GM19463 (cell line): ENCODE data around the gene TTC21B.
"Not testable (repeated sequence)": the region's sequence is repeated elsewhere in the genome, so short reads cannot be mapped to it uniquely, and the experiment has no call there.

Experiments
- ATAC-seq: cut with Tn5 transposase; IDR thresholded peaks from one replicate; pipeline ENCODE4 v1.9.1; 2021; ENCODE audit warnings: mild to moderate bottlenecking, moderate library complexity; ENCODE audit not compliant: unreplicated experiment

TTC21B gene

GRCh38 chr2:165888171-165888570 lies 65.4 kb downstream of the TTC21B start:
- ATAC-seq, result no peak

- ATAC-seq, result no peak
Observed at GRCh38 chr2:165886487-165887146, 67.0 kb downstream of the TTC21B start.

DNA sequence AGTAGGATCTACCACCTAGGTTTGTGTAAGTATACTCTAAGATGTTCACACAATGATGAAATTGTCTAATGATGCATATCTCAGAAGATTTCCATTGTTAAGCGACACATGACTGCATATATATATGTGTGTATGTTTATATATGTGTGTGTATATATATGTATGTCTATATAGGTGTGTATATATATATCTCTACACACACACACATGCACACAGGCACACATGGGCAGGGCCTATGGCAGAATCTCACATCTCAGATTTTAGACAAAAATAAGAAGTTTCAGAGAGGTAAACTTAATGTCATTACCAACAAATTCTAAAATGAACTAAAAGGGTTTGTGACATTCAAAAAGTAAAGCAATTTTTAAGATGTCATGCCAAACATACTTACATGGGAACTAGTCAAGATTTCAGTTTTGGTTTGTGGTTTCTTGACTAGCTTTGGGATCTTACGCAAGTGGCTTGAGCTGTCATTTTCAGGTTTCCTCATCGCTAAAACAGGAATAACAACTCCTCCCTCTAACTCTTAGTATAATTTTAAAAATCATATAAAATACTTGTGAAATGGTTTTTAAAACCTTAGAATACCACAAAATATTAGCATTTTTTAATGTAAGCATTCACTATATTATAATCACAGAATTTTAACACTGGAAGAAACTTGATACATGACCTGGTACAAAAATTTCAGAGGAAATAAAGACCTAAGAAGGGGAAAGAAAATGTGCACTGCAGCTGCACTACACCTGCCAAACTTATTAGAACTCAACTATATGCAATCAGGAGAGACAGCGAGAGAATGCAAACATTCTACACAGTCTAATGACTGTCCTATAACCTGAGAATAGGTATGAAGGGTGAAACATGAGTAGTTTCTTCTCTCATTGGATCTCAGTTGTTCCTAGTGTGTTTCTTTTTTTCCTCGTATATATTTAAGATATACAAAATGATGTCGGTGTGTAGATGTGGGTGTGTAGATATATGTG lies 75.7 kb downstream of the TTC21B start:
- peak; percentile 66 for ATAC-seq

- no peak for ATAC-seq
Observed at GRCh38 chr2:165876712-165877111, 76.9 kb downstream of the TTC21B start.

DNA sequence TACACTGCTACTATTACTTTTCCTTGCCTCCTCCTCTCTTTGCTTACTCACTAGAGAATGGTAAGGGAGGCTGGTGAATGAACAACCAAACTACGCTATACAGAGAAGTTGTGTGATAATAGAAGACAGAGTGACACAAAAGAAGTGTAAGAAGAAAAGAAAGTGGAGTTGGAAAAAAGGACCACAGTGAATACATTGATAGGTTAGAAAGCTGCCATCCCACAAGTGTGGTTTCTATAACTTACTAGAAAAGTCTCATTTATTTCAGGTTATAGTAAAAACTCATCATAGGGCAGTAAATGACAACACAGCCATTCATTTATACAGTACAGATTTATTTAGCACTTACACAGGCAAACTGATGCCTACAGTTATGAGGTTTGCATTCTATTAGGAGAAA lies 77.3 kb downstream of the TTC21B start:
- ATAC-seq, result no peak

GRCh38 chr2:165874445-165875039 lies 79.0 kb downstream of the TTC21B start:
- ATAC-seq, result peak; percentile 77

GRCh38 chr2:165872101-165872791 lies 81.3 kb downstream of the TTC21B start:
- ATAC-seq, result no peak

DNA sequence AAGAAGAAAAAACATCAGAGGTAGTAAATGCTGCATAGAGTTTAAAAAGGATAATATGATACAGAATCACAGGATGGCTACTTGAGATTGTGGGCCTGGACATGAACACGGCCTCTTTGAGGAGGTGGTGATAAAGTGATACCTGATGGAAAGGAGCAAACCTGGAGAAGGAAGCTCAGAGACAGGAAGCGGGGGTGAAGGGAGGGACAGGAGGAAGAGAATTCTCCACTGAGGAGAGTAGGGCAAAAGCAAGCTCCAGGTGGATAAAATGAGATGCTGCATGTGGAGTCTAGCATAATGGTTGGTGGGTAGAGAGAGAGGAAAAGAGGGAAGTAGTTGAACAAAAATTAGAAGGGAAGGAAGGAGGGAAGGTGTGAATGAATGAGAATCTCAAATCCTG lies 82.6 kb downstream of the TTC21B start:
- ATAC-seq, result no peak

GRCh38 chr2:165870346-165870745 lies 83.2 kb downstream of the TTC21B start:
- no peak for ATAC-seq

GRCh38 chr2:165868211-165868610 lies 85.4 kb downstream of the TTC21B start:
- ATAC-seq, result no peak

DNA sequence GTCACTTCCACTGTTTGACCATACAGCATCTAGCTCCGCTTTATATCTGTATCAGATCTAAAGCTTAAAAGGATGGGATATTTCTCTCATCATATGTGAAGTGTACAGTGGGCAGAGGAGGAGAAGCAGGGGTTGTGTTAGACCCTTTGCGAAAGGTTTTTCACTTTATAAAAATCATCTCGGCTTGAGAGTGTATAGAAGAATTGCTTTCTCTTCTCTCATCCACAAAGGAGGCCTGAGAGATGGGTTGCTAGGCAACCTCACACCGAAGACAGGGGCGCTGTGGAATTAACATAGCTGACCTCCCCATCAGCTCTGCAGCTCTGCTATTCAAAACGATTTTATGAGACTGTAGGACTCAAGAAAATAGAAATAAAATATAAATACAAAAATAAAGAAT lies 89.3 kb downstream of the TTC21B start:
- no peak for ATAC-seq

GRCh38 chr2:165863810-165864261 lies 89.7 kb downstream of the TTC21B start:
- no peak for ATAC-seq

DNA sequence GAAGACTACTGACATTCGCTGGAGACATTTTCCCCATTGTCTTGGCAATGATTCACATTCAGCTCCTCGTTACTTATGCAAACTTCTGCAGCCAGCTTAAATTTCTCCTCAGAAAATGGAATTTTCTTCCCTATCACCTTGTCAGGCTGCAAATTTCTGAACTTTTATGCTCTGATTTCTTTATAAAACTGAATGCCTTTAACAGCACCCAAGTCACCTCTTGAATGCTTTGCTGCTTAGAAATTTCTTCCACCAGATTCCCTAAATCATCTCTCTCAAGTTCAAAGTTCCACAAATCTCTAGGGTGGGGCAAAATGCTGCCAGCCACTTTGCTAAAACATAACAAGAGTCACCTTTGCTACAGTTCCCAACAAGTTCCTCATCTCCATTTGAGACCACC lies 92.5 kb downstream of the TTC21B start:
- ATAC-seq, result not testable (repeated sequence)

DNA sequence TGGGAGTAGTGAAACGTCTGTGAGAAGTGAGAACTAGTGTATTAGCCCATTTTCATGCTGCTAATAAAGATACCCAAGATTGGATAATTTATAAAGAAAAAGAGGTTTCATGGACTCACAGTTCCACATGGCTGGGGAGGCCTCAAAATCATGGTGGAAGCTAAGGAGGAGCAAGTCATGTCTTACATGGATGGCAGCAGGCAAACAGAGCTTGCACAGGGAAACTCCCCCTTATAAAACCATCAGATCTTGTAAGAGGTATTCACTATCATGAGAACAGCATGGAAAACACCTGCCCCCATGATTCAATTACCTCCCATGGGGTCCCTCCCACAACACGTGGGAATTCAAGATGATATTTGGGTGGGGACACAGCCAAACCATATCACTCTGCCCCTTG lies 93.9 kb downstream of the TTC21B start:
- ATAC-seq, result not testable (repeated sequence)

DNA sequence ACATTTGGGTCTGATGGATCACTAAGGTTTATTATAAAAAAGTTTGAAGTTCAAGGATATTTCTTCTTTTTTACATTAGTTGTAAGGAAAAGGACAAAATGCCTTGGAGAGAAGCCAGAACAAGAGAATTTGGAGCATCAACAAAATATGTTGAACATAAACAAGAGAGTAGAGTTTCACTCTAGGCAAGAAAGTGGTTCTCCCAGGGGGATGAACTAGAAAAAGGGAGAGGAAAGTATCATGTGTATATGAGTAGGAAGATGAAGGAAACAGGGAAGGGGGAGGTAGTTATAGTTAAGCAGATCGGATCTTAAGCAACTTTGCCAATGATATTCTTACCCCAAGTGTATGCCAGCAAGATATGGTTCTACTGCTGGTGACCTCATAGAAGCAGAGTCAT lies 95.7 kb downstream of the TTC21B start:
- ATAC-seq, result no peak

- ATAC-seq, result no peak
Observed at GRCh38 chr2:165852394-165852793, 101.2 kb downstream of the TTC21B start.

- ATAC-seq, result no peak
Observed at GRCh38 chr2:165847001-165847400, 106.6 kb downstream of the TTC21B start.

- ATAC-seq, result no peak
Observed at GRCh38 chr2:165846056-165846455, 107.5 kb downstream of the TTC21B start.

- ATAC-seq, result no peak
Observed at GRCh38 chr2:165844216-165844615, 109.4 kb downstream of the TTC21B start.

DNA sequence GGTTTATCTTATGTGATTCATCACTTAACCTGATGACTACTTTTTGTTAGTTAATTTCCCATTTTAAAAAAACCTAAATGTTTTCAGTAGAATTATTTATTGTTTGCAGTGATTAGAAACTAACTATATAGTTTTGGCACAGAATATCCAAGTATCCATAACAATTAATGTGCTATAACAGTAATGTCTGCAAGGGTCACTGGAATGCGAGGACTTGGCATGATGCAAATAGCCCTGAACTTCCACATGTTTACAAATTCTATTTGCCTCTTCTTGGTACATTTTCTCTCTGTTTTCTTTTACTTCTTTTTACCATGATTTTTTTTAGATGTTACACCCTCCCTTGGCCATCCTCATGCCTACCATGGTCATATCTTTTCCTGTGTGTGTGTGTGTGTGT lies 110.2 kb downstream of the TTC21B start:
- ATAC-seq, result no peak
